Measurements from ENCODE around the gene CDKN2C.
A peak's percentile ranks its signal among the peaks of the same experiment; 100 is the strongest.

Gene CDKN2C

GRCh38 chr1:50966991-50967390 lies 3.1 kb upstream of the CDKN2C start:
- DNase-seq: no peak

DNA sequence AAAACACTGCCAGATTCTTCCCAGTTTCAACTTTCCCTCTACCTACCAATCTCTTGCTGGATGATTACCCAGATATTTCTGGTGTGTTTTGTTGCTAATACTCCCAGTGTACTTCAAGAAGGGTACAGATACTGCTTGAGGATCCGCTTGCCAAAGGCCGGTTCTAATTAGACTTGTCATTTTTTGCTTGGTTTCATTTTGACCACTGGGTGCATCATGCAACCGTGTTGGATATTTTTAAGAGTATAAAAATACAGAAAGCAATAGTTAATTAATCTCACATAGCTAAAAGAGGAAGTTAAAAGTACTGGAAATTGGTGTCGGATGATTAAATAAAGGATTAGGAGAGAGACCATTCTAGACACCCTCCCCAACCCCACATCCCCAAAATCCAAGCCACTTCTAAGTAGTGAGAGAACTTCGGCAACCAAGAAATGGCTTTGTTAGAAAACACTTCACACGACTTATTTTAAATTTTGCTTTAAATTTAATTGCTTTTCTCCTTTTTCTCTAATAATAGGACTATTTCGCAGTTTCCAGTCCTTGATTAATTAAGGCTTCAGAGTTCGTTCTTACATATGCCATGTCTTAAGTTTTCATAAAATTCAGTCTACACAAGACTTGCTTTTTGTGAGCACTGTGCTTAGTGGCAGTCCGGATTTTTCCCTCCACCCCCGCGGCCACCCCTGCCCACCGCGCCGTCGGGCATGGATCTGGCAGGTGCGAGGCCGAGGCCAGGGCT lies 2.5 kb upstream of the CDKN2C start:
- peak; percentile 50 for DNase-seq

GRCh38 chr1:50968158-50968820 lies 1.8 kb upstream of the CDKN2C start:
- DNase-seq: peak; percentile 98

- DNase-seq: peak; percentile 83
Observed at GRCh38 chr1:50968821-50969610, 1.0 kb upstream of the CDKN2C start.

GRCh38 chr1:50970509-50970887 lies 453 bp downstream of the CDKN2C start:
- DNase-seq: peak; percentile 58

- DNase-seq: peak; percentile 42
Observed at GRCh38 chr1:50970931-50971582, 1.0 kb downstream of the CDKN2C start.

- no peak for DNase-seq
Observed at GRCh38 chr1:50971748-50972305, 1.8 kb downstream of the CDKN2C start.

GRCh38 chr1:50972766-50973165 lies 2.7 kb downstream of the CDKN2C start:
- DNase-seq: peak; percentile 24

DNA sequence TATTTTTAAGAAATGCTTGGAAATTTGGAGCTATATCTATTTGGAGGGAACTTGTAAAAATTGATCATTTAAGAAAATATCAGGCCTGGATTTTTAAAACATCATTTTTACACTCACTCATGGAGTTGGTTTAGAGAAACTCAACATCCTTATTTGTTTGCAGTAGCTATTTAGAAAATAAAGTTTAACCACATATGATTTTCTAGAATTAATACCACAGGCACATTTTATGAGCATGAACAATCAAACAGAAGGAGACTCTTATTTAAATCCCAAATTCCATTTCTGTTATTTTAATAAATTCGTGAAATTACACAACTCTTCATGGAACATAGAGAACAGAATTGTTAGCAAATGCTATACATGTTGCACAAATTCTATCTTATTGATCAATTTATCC lies 3.2 kb downstream of the CDKN2C start:
- no peak for DNase-seq

GRCh38 chr1:50973875-50974617 lies 4.0 kb downstream of the CDKN2C start:
- peak; percentile 70 for DNase-seq

DNA sequence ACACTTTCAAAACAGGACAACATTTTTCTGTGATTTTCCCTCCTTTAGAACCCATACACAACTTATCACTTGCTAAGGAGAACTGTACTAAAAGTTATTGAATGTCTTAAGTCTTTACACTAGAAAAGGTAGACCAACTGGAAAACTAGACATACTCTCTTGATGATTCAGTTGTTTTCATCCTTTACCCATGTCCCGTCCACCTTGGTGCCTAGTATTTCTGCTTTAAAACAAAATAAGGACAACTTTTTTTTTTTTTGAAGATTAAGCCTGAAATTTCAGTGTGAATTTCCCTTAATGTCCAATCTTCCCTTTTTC lies 4.5 kb downstream of the CDKN2C start:
- peak; percentile 45 for DNase-seq

GRCh38 chr1:50975436-50975835 lies 5.4 kb downstream of the CDKN2C start:
- peak; percentile 59 for DNase-seq

DNA sequence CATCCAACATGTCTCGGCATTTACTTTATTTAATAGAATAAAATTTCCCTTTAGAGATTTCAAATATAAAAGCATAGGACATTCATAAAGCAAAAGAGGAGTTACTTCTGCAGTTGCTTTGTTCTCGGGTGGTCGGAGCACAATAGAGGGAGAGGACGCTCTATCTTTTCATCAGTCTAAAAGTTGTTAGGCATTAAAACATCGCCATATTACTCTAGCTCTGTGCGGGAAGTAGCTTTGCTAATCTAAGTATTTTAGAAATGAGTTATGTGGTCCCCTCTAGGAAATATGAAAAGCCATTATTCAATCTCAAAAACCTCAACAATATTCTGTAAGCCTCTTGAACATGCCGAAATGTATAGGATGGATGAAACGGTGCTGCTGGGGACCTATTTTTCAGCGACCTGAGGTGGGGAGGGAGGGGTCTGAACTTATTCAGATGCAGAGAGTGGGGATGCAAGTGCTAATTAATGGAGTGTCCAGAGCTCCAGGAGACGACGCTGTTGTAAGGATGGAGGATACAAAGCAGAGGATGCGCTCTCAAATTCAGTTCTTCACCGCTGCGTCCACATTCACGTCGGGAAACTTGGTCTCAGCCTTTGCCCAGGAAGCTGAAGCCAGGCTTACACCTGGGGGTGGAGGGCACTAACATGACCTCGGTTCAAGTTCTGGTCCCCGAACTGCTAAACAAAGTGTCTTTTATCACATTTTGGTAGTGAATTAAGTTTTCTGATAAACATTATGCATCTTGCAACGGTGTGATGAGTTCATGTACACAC lies 6.3 kb downstream of the CDKN2C start:
- peak; percentile 72 for DNase-seq

- peak; percentile 89 for DNase-seq
Observed at GRCh38 chr1:50976890-50977574, 7.0 kb downstream of the CDKN2C start.

- peak; percentile 70 for DNase-seq
Observed at GRCh38 chr1:50977575-50978143, 7.6 kb downstream of the CDKN2C start.

- DNase-seq: peak; percentile 96
Observed at GRCh38 chr1:50978144-50978851, 8.3 kb downstream of the CDKN2C start.

DNA sequence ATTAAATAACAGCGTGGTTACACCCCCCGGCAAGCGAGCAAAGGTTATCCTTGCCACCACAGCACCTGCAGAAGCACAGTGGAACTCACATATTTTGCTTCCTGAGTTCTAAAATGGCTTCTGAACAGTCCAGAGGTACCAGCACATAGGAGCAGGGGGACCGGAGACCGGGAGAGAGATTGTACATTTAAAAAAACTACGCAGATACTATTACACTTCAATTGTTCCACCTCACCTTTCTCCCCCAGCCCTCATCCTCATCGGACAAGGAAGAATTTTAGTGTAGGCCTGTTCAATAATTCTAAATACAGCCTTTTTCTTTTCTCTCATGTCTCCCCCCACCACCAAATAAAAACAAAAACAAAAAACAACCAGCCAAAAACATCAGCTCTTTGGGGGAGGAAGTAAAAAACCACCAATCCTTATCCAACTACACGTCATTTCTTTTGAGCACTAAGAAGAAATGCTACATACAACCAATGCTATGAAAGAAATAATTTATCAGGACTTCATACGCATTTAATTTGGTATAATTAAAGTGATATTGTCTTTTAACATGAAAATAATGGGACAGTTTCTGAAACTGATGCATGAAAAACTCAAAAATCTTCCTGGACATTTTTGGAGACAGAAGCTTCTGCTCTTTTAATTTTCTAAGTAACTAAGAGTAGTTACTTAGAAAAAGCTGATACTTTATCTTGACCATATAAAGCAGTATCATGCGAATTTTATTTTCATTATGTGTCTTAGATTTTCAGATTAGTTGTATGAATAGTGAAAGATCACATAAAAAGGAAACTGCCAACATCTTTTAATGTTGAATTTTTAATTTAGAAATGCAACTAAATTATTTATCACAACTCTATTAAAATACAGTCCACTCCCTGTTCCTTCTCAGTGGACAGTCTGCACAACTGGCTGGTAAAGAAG lies 9.1 kb downstream of the CDKN2C start:
- DNase-seq: peak; percentile 80

DNA sequence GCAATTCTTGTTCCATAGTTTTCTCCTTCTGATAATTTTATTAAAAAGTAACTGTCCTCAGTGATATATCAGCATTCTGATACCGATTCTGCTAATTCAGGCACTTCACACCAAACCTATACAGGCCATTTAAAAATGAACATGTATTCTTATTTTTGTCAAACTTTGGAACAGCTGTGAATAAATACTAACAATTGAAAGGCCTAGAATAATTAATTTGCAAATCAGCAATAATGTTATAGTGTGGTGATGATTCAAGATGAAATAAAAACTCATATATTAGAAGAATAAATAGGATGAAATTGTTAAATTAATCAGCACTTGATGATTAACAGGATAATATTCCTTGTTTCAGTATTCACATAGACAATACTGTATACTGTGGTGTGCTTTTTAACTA lies 9.9 kb downstream of the CDKN2C start:
- no peak for DNase-seq

DNA sequence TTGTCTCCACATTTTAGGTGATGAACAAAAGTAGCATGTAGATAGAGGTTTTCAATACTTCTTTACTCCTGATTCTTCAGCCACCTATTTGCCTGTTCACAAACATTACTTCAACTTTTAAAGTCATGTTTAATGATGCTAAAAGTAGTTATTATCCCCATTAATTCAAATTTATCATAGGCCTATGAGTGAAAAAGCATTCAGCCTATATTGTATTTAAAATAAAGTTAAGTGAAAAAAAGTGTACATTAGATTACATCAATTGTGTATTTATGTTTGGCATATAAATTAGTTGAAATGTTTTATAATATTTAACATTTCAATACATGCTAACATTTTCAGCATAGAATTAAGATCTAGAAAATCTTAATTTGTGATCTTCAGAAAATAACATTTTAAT lies 10.5 kb downstream of the CDKN2C start:
- no peak for DNase-seq

Data from NCI-H2029 (cell line).